Neural progenitor cell (in vitro differentiated cells): ENCODE measurements around the gene HMGXB4. TPM values are rescaled to one million over a fixed set of nuclear protein-coding genes. Genes with fewer than 3 reads are reported as not detected.

ENCODE experiments used
- DNase-seq: peaks from one replicate; pipeline ENCODE4 v3.0.0-alpha.2; 2016; ENCODE audit warnings: low spot score
- H2AFZ ChIP-seq: fragments of 200-600 bp; sonication (generic); replicated peaks from 2 replicates; pipeline ENCODE4 v1.6.1; 2016; ENCODE audit warnings: antibody characterized with exemption
- H3F3A ChIP-seq: fragments of 200-600 bp; sonication (generic); 2 replicates; pipeline ENCODE4 v1.6.1; 2016; ENCODE audit warnings: antibody characterized with exemption, low read depth
- H3K27ac ChIP-seq: fragments of 200-600 bp; sonication (generic); 2 replicates; pipeline ENCODE4 v1.5.1; 2016; ENCODE audit warnings: mild to moderate bottlenecking
- H3K27me3 ChIP-seq: fragments of 200-600 bp; sonication (generic); 2 replicates; pipeline ENCODE4 v1.6.1; 2016; ENCODE audit warnings: mild to moderate bottlenecking, moderate library complexity
- H3K36me3 ChIP-seq: fragments of 200-600 bp; sonication (generic); 2 replicates; pipeline ENCODE4 v1.5.1; 2016
- H3K4me1 ChIP-seq: fragments of 200-600 bp; sonication (generic); 2 replicates; pipeline ENCODE4 v1.6.1; 2016; ENCODE audit warnings: mixed run types
- H3K4me2 ChIP-seq: fragments of 200-600 bp; sonication (generic); 2 replicates; pipeline ENCODE4 v1.6.1; 2016
- H3K4me3 ChIP-seq: fragments of 200-600 bp; sonication (generic); 2 replicates; pipeline ENCODE4 v1.5.1; 2016
- H3K79me2 ChIP-seq: fragments of 200-600 bp; sonication (generic); 2 replicates; pipeline ENCODE4 v1.6.1; 2016; ENCODE audit warnings: low read depth
- H3K9ac ChIP-seq: fragments of 200-600 bp; sonication (generic); 2 replicates; pipeline ENCODE4 v1.6.1; 2016
- H3K9me3 ChIP-seq: fragments of 200-600 bp; sonication (generic); 2 replicates; pipeline ENCODE4 v1.5.1; 2016; ENCODE audit warnings: low read depth
- H4K20me1 ChIP-seq: fragments of 200-600 bp; sonication (generic); 2 replicates; pipeline ENCODE4 v1.6.1; 2016; ENCODE audit warnings: low read depth
- H3K27ac Mint-ChIP-seq: 3 replicates; pipeline ENCODE4 v1.8.0; 2021; ENCODE audit warnings: mixed read lengths
- H3K27me3 Mint-ChIP-seq: 2 replicates; pipeline ENCODE4 v1.8.0; 2022; ENCODE audit warnings: low read depth, mild to moderate bottlenecking, inconsistent platforms, moderate library complexity, mixed read lengths; ENCODE audit not compliant: insufficient read depth
- H3K36me3 Mint-ChIP-seq: 3 replicates; pipeline ENCODE4 v1.8.0; 2021; ENCODE audit warnings: mixed read lengths
- H3K4me1 Mint-ChIP-seq: 3 replicates; pipeline ENCODE4 v1.8.0; 2021; ENCODE audit warnings: mixed read lengths
- H3K4me3 Mint-ChIP-seq: 3 replicates; pipeline ENCODE4 v1.8.0; 2021; ENCODE audit warnings: mild to moderate bottlenecking, moderate library complexity, mixed read lengths
- H3K9me3 Mint-ChIP-seq: 3 replicates; pipeline ENCODE4 v1.8.0; 2020; ENCODE audit warnings: mixed read lengths
- CTCF ChIP-seq: fragments of 200-600 bp; sonication (generic); IDR thresholded peaks from 2 replicates; pipeline ENCODE4 v1.5.1; 2017; ENCODE audit warnings: antibody characterized with exemption, mild to moderate bottlenecking
- EZH2 ChIP-seq: fragments of 200-600 bp; sonication (generic); IDR thresholded peaks from 2 replicates; pipeline ENCODE4 v1.6.1; 2017; ENCODE audit warnings: antibody characterized with exemption, mild to moderate bottlenecking, moderate library complexity
- EZH2phosphoT487 ChIP-seq: fragments of 200-600 bp; sonication (generic); IDR thresholded peaks from 2 replicates; pipeline ENCODE4 v1.6.1; 2017; ENCODE audit warnings: antibody characterized with exemption
- total RNA-seq: library from RNA; depleted of rRNA; stranded (reverse); fragments of >200 nt; gene quantifications from 2 replicates; pipeline ENCODE4 v1.2.3, GENCODE V29; 2015; ENCODE audit warnings: low replicate concordance

Gene HMGXB4
- total RNA-seq, 1 donor from 2014 or later = 55.9 TPM

DNA sequence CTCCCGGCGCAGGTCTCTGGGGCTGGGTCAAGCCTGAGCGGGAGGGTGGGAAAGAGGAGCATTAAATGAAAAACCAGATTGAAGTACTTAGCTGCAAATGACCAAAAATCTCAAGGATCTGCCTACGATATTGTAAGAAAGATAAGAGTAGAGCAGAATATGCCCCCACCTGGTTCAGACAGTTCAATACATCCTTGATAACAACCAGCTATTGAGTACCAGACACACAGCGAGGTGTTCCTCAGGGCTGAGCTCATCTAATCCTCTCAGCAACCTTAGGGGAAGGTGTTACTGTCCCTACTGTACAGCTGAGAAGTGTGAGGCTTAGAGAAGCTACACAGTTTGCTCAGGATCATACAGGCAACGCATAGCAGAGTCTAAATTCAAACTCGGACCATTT lies 27.4 kb upstream of the HMGXB4 start:
- no peak overlapping the region for H3K27ac ChIP-seq
- no peak overlapping the region for H3K9ac ChIP-seq
- no peak overlapping the region for H3K4me3 ChIP-seq
- no peaks in the 10 kb centered on the region for H3K36me3 ChIP-seq
- no peak for TF ChIP-seq CTCF
- no peak for TF ChIP-seq EZH2phosphoT487
- TF ChIP-seq EZH2 = no peak
- no peaks in the 10 kb centered on the region for H3K27me3 ChIP-seq
- DNase-seq = no peak
- no peaks in the 10 kb centered on the region for H4K20me1 ChIP-seq
- no peak overlapping the region for H3K27ac Mint-ChIP-seq
- no peaks in the 10 kb centered on the region for H3K79me2 ChIP-seq
- no peaks in the 10 kb centered on the region for H3K9me3 Mint-ChIP-seq
- no peaks in the 10 kb centered on the region for H3K9me3 ChIP-seq
- no peaks in the 10 kb centered on the region for H3K4me1 ChIP-seq
- H3K27me3 Mint-ChIP-seq = peaks cover 5% of the 10 kb centered on the region
- H3K36me3 Mint-ChIP-seq = no peaks in the 10 kb centered on the region
- no peak overlapping the region for H2AFZ ChIP-seq
- H3K4me3 Mint-ChIP-seq = no peak overlapping the region
- no peak overlapping the region for H3K4me2 ChIP-seq
- no peaks in the 10 kb centered on the region for H3F3A ChIP-seq
- H3K4me1 Mint-ChIP-seq = no peaks in the 10 kb centered on the region

- H3K4me3 Mint-ChIP-seq = no peak overlapping the region
- H3K4me1 ChIP-seq = no peaks in the 10 kb centered on the region
- no peak overlapping the region for H2AFZ ChIP-seq
- no peaks in the 10 kb centered on the region for H3K9me3 Mint-ChIP-seq
- no peak overlapping the region for H3K27ac ChIP-seq
- no peak overlapping the region for H3K9ac ChIP-seq
- no peaks in the 10 kb centered on the region for H3K36me3 Mint-ChIP-seq
- no peaks in the 10 kb centered on the region for H3K9me3 ChIP-seq
- TF ChIP-seq CTCF (no peak), EZH2phosphoT487 (no peak)
- no peak overlapping the region for H3K27ac Mint-ChIP-seq
- no peaks in the 10 kb centered on the region for H4K20me1 ChIP-seq
- H3K4me1 Mint-ChIP-seq = no peaks in the 10 kb centered on the region
- DNase-seq = no peak
- H3K27me3 Mint-ChIP-seq = peaks cover 5% of the 10 kb centered on the region
- H3K27me3 ChIP-seq = no peaks in the 10 kb centered on the region
- H3K4me3 ChIP-seq = no peak overlapping the region
- H3F3A ChIP-seq = no peaks in the 10 kb centered on the region
- no peaks in the 10 kb centered on the region for H3K36me3 ChIP-seq
- H3K4me2 ChIP-seq = no peak overlapping the region
- no peaks in the 10 kb centered on the region for H3K79me2 ChIP-seq
Observed at GRCh38 chr22:35230417-35230816, 26.9 kb upstream of the HMGXB4 start.

DNA sequence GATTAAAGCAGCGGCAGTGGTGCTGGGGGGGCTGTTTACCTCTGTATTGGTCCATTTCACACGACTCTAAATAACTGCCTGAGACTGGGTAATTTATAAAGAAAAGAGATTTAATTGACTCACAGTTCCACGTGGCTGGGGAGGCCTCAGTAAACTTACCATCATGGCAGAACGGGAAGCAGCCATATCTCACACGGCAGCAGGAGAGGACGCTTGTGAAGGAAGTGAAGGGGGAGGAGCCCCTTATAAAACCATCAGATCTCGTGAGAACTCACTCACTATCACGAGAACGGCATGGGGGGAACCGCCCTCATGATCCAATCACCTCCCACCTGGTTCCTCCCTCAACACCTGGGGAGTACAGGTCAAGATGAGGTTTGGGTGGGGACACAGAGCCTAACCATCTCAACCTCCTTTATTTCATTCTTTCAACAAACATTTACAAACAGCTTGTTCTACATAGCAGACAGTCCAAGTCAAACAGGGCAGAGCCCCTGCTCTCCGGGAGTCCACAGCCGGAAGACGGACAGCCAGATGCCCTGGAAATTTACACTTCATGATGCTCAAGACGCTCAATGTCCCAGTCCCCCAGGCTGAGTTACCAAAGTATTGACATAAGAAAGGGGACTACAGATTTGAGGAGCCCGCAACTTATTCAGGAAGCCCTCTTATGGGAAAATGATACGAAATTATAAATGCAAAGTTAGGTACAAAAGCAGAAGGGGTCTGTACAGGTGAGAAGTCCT lies 26.3 kb upstream of the HMGXB4 start:
- no peaks in the 10 kb centered on the region for H3K27me3 ChIP-seq
- H3K4me1 ChIP-seq = no peaks in the 10 kb centered on the region
- H3K79me2 ChIP-seq = no peaks in the 10 kb centered on the region
- Mint-ChIP-seq H3K27ac (no peak overlapping the region), H3K9me3 (peaks cover under 1% of the 10 kb centered on the region), H3K27me3 (peaks cover 5% of the 10 kb centered on the region), H3K36me3 (no peaks in the 10 kb centered on the region), H3K4me3 (no peak overlapping the region), H3K4me1 (no peaks in the 10 kb centered on the region)
- H3K36me3 ChIP-seq = no peaks in the 10 kb centered on the region
- no peaks in the 10 kb centered on the region for H3K9me3 ChIP-seq
- no peak overlapping the region for H3K4me3 ChIP-seq
- TF ChIP-seq EZH2phosphoT487 (no peak), CTCF (no peak), EZH2 (no peak)
- H3F3A ChIP-seq = no peaks in the 10 kb centered on the region
- H3K9ac ChIP-seq = no peak overlapping the region
- H3K27ac ChIP-seq = no peak overlapping the region
- DNase-seq = no peak
- no peaks in the 10 kb centered on the region for H4K20me1 ChIP-seq
- no peak overlapping the region for H3K4me2 ChIP-seq
- H2AFZ ChIP-seq = no peak overlapping the region
